ENCODE results near the gene DDX20.

Gene DDX20, protein sequence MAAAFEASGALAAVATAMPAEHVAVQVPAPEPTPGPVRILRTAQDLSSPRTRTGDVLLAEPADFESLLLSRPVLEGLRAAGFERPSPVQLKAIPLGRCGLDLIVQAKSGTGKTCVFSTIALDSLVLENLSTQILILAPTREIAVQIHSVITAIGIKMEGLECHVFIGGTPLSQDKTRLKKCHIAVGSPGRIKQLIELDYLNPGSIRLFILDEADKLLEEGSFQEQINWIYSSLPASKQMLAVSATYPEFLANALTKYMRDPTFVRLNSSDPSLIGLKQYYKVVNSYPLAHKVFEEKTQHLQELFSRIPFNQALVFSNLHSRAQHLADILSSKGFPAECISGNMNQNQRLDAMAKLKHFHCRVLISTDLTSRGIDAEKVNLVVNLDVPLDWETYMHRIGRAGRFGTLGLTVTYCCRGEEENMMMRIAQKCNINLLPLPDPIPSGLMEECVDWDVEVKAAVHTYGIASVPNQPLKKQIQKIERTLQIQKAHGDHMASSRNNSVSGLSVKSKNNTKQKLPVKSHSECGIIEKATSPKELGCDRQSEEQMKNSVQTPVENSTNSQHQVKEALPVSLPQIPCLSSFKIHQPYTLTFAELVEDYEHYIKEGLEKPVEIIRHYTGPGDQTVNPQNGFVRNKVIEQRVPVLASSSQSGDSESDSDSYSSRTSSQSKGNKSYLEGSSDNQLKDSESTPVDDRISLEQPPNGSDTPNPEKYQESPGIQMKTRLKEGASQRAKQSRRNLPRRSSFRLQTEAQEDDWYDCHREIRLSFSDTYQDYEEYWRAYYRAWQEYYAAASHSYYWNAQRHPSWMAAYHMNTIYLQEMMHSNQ

DNA sequence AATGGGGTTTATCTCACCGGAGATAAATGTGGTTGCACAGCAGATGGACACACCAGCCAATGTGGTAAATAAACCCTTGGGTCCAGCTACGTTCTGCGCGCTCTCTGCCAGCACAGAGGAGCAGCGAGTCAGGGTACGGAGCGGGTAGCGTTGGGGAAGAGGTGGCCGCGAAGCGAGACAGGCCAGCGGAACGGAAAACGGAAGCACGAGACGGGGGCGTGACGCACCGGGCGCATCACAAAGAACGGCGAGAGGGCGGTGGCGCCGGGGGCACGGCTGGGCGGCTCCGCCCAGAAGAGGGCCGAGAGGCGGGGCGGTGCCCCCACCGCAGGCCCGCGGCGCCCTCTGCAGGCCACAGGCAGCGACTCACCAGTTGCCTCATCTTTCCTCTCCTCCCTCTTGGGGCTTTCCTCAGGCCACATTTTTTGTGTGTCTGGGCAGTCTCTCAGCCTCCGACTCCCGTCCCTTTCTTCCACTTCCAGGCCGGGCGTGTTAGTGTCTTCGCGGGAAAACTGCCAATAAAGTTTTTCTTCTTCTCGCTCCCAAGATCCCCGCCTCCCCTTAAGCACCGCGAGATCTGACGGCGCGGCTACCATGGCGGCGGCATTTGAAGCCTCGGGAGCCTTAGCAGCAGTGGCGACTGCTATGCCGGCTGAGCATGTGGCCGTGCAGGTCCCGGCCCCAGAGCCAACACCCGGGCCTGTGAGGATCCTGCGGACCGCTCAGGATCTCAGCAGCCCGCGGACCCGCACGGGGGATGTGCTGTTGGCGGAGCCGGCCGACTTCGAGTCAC lies at the start of gene DDX20:
TSS of gene DDX20 (plus strand) at position 571 of the 793 bp plus-strand sequence. CDS start at position 595, 24 bp downstream.
- DNase-seq (ENCODE audit: low read depth), result peak; percentile 84

DNA sequence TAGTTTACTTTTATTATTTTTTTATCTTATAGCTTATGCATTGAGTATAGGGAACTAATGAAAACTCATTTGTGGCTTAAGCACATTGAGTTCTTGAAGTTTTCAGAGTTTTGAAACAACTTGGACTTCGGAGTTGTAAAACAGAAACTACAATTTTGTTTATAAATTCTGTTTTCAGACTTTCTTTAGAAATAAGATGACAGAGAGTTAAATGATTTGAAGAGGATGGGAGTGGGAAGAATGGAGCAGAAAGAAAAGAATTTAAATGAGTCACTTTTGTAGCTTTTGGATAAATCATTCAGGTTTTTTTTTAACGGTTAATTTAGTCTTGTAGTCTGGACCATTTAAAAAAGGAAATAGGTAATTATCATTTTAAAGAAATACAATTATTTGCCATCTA lies 48.8 kb upstream of the DDX20 start:
- DNase-seq (ENCODE audit: low read depth), result no peak

DNA sequence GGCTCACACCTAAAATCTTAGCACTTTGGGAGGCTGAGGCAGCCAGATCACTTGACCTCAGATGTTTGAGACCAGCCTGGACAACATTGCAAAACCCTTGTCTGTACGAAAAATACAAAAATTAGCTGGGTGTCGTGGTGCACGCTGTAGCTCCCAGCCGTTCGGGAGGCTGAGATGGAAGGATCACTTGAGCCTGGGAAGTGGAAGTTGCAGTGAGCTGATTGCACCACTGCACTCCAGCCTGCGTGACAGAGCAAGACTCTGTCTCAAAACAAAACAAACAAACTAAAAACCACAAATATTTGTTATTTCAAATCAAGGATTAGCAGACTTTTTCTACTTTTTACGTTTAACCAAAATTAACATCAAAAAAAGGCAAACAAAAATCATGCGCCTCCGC lies 47.8 kb upstream of the DDX20 start:
- no peak for DNase-seq (ENCODE audit: low read depth)

DNA sequence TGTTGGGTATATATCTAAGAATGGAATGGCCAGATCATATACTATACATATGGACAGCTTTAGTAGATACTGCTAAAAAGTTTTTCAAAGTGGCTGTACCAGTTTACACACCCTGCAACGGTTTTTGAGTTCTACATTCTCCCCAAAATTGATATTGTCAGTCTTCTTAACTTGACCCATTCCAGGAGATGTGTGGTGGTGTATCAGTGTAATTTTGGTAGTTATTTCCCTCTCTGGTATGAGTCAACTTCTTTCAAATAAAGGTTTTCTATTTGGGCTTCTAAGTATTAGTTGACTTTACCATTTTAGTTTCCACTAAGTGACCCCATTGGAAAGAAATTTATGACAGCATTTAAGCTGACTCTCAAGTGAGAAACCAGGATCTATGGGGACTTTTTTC lies 45.7 kb upstream of the DDX20 start:
- no peak for DNase-seq (ENCODE audit: low read depth)

DNA sequence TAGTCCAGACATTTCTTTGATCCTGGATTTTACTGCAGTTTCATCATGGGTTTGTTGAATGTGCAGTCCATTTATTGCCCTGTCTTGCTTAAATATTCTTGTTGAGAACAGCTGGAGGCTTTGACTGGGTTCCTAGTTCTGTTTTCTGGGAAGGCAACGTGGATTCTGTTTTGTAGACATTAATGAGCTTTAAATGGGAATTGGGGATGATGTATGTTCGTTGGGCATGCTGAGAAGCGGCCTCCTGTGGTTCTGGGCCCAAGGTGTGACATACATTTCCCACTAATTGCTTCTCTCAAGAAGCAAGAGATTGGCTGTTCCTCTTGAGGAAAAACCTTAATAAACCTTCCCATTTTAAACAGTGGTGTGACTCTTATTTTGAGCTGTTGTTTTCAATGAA lies 39.4 kb upstream of the DDX20 start:
- DNase-seq (ENCODE audit: low read depth), result no peak

DNA sequence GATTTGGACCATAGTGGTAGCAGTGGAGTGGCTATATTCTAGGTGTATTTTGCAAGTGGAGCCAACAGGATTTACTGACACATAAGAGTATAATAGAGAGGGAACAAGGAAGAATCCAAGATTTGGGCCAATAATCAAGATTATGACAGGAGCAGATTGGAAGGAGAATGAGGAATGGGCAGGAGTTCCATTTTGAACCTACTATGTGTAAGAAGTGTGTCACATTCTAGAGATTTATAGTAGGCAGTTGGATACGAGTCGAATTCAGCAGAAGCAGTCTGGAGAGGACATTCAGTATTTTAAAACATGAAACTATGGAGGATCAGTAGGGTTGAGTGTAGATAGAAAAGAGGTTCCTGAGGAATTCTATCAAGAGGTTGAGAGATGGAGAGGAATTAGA lies 38.3 kb upstream of the DDX20 start:
- no peak for DNase-seq (ENCODE audit: low read depth)

DNA sequence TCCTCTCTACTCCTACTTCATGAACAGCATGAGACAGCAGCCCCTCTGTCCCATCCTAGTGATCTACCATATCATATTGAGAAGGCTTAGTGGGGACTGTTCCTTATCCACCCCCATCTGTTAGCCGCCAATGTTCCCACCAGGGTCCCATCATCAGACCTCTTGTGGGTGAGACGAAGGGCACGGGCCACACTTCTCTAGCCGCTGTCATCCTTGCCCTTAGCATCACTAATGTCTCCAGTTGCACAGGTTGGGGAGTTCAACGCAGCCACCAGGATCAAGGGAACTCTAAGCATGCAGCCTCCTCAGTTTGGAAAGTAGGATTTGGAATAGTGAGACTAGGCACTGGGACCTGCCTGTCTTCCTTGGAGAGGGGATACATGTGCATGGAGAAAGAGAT lies 36.6 kb upstream of the DDX20 start:
- DNase-seq (ENCODE audit: low read depth), result no peak

DNA sequence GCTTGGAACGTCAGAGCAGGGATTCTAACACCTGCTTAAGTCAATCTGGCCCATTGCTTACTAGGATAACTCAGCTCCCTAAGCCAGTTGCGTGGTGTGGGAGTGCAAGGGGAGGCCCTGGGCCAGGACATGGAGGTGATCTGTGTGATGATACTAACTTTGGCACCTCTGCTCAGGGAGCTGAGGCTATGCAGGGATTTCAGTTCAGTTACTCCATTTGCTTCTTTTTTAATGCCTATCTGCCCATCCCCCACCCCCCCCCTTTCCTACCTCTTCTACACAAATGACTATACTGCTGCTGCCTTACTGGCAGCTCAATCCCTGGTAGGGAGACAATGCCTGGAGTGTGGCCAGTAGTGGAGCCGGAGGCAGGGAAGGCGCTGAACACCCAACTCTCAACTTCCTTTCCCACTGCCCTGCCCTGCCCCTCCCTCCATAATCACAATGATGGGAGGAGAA lies 36.0 kb upstream of the DDX20 start:
- no peak for DNase-seq (ENCODE audit: low read depth)

DNA sequence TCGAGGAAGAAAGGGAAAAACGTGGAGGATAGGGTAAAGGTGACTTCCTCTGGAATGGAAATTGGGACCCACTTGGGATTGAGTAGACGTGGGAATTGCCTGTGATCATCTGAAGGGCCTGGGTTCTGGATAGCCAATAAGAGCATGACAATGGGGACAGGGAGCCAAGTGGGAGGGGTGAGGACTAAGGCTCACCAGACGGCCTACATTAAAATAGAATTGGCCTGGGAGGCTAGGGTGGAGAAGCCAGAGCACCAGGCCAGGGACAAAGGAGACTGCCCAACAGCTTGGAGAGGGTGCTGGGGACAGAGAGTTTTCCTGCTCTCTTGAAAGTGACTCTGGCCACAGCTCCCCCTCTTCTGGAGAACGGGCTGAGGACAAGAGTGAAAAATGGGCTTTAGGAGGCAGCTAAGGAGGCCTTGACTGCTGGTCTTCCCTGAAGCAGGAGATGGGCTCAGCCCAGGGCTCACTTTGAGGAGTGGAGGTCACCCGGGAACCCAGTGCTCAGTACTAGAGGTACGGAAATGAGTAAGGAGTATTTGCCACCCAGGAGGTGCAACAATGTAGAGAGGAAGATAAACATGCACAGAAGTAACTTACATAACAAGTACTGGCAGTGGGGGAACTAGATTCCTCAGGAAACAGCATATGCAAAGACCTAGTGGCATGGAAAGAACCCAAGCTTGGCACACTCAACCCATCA lies 35.3 kb upstream of the DDX20 start:
- no peak for DNase-seq (ENCODE audit: low read depth)

DNA sequence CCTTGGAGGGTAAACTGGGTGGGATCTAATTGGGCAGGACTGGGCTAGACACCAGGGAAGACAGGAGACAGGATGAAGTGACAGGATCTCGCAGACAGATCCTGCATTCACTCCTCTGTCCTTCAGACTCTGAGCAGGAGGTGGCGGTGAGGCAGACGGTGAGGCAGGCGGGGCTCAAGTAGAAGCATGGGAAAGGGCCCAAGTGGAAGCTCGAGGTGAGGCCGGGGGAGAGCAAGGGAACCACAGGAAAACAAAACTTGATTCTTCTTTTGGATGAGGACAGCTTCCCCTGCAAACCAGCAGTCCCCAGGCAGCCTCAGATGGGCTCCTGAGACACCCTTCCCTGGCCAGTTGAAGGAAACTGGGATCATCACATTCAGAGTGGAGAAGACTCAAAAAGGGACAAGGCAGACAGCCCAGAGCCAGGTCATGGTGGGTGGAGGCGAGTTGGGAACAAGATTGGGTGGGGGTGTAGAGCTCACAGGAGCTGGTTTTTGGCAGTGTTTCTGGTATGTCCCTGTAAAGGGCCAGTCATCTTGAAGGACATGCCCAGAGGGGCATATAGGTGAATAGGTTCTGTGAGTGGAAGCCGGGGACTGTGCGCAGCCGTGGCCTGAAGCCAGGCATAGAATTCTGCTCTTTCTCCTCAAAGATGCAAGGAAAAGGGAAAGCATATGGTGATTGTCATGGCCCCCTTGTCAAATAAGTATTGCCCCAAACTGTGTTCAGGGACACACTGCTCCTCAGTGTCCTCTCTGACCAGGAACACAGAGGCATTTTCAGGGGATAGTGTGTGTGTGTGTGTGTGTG lies 34.5 kb upstream of the DDX20 start:
- DNase-seq (ENCODE audit: low read depth), result no peak

DNA sequence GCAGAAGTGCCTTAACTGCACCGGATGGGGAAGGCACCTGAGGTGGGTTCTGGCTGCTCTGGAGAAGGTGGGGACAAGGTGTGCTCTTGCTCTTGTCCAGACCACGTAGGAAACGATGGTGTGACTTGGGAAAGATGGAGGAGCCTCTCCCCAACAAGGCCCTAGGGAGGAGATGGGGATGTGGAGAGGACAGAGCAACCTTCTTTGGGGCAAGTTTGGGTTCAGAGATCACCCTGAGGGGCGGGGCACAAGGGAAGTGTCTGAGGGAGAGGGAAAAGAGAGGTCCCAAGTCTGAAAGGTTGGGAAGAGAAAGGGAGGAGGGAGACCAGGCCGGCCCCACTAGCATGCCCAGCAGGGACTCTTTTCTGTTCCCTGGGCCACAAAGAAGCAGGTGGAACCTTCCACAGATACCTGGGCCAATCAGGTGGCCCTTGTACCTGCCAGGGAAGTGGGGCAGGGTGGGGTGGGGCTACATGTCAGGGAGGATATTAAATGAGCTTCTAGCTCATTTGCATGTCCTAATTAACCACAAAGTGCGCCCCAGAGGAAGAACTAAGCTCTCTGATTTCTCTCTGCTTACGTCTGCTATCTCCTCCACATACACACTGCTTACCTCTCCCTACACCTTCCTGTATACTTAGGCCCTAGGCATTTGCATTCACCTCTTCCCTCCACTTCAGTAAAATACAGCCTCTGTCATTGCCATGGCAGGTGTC lies 32.5 kb upstream of the DDX20 start:
- no peak for DNase-seq (ENCODE audit: low read depth)

DNA sequence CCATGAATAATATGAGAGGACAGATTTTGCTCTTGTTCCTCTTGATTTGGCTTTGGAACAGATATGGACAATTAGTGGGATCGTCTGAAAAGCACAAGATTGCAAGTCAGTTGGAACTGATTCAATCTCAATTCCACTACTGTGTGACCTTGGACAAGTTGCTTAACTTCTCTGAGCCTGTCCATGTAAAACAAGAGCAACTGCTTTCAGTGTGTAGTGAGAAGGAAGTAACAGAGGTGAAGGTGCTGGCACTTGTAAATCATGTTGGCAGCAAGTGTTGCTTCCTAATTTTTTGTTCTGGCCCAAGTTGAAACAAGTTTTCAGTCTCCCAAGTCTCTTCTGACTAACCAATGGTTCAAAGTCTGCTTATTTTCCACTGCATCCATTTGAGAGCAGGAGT lies 31.8 kb upstream of the DDX20 start:
- DNase-seq (ENCODE audit: low read depth), result no peak

DNA sequence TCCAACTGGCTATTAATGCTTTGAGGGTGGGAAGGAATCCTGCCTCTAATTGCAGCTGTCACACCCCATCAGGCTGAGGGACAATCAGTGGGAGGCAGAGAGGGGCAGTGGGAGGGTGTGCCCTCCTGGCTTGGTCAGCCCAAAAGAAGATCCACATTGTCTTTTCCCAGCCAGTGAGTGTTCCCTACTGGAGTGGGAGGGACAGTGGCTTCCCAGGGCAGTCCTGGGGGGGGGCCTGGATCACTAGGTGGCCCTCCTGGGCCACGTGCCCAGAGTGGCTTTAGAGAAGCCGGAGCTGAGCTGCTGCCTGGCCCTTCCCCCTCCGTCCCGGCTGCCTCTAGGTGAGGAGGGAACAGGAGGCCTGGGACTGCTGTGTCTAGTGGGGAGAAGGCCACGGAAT lies 30.5 kb upstream of the DDX20 start:
- DNase-seq (ENCODE audit: low read depth), result no peak

DNA sequence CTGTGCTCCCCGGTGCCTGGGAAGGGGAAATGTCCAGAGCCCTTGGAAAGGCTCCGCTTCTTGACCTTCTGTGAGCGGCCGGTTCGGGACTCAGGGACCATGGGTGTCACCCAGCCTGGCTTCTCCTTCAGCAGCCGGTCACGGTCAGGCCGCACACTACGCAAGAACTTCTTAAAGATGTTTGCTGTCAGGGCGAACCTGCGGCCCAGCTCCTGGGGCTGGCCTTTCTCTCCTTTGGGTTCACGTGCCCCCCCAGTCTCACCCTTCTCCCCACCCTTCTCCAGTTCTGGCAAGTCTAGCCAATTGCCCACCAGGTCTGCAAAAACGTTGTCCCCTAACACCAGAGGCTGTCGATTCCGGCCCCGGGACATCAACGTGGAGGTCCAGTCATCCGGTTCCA lies 28.6 kb upstream of the DDX20 start:
- no peak for DNase-seq (ENCODE audit: low read depth)

DNA sequence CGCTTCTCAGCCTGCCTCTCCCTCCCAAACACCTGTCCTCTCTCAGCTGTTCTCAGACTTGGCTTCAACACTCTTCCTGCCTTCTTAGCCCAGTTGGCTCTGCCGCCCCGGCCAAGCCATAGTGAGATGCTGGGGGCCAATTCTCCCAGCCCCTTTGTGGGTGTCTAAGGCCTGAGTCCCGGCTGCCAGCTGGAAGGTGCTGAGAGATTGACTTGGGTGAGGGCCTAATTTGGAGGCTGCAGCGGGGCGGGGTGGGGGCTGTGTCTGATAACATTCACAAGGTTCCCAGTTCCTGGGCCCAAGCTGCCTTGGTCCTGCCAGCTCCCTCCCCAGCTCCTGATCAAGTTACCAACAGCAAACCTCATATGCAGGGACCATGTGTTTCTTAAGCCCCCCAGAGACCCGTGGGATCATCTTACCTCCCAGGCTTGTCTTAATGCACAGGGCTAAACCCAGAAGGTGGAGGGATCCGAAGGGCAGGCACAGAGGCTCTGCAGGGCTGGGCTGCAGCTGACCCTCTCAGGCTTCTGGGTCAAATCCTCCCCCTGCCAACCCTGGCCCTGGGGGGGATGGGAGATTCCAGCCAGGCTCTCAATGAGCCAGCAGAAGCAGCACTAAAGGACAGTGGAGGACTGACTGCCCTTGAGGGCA lies 26.3 kb upstream of the DDX20 start:
- no peak for DNase-seq (ENCODE audit: low read depth)

DNA sequence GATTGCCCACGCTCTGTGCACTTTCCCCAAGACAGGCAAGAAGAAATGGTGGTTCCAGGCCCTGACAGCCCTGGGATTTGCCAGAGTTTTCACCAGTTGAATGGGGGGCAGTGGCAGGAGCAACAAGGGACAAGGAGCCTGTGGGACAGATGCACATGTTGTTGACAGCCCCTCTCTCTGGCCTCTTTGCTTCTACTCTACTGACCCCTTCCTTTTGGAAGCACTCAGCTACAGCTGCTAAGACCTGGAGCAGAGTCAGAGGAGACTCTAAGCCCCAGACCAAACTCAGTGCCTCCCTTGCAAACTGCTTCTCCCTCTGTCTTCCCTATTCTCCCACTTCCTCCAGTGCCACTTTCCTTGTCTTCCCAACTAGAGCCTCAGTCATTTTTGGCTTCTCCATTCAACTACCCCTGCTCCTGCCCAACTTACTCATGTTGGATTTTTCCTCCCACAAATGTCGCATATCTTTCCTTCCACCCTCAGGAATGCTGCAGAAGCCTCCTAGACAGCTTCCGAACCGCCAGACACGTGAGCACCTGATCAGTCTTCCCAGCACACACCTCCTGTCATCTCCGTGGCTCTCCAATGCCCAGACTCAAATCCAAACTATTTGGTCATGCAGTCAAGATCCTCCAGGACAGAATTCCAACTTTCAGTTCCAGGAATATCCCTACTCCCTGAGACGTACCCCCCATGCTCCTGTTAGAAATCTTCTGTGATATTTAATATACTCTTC lies 25.6 kb upstream of the DDX20 start:
- DNase-seq (ENCODE audit: low read depth), result no peak

DNA sequence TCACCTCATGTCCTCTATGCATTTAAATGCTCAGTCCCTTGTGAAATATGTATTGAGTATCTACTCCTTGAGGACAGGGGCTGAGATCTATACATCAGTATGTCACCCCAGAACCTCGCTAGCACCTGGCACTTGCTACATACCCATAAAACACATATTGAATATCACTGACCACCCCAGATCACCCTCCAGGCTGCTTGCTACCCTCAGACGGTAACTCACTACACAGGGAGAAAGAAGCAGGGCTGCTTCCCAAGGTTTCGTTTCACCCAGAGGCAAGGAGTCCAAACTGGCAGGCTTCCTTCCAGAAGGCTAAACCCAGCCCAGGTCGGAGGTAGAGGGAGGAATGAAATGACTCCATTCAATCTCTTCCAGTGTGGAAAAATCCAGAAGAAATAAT lies 25.0 kb upstream of the DDX20 start:
- DNase-seq (ENCODE audit: low read depth), result no peak

DNA sequence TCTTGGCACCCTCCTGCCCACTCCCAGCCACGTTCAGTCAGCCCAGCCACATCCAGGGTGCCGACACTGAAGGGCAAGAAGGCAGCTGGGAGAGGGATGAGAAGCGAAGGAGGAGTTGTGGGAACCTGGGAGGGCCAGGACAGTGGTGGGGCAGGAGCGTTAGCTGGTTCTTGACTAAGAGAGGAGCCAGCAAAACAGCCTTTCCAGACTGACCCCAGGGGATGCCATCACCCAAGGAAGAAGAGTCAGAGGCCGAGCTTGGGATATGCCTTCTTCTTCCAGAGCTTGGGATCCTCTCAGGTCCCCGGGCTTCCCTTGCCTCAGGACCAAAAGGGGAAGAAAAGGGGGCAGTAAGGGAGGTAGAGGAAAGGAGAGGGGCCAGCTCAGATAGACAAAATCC lies 23.7 kb upstream of the DDX20 start:
- no peak for DNase-seq (ENCODE audit: low read depth)

DNA sequence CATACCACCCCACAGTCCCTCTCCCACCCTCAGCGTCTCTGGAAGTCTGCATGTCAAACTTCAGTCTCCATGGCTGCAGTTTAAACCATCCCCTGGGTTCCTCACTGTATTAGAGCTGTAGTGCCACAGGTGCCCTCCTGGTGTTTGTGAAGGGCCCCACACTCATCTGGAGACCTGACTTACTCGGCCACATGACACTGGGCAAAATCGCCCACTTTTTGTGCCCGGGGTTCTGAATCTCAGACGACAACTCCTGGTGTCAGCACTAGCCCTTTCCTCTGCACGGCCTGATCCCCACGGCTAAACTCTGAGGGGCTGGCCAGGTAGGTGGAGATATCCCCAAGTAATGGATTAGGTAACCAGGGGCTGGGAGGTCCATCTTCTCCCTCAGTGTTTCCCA lies 23.0 kb upstream of the DDX20 start:
- DNase-seq (ENCODE audit: low read depth), result no peak

Measured in stimulated activated CD8-positive, alpha-beta memory T cell treated with anti-CD3 and anti-CD28 coated beads, Interleukin-15, amount 100 ng/mL, for 24 hours (primary cell).